NCI-H187 treated with DMSO at 0.1 percent for 48 hours (cell line): ENCODE measurements around the gene DPAGT1.
"Not testable (repeated sequence)": the region's sequence is repeated elsewhere in the genome, so short reads cannot be mapped to it uniquely, and the experiment has no call there.

Source experiments
- DNase-seq: peaks from one replicate; lab custom pipeline; 2025; lab: John Stamatoyannopoulos, UW

DPAGT1 gene

GRCh38 chr11:119115484-119116234 lies 14.0 kb upstream of the DPAGT1 start:
- no peak for DNase-seq

GRCh38 chr11:119114351-119114750 lies 12.7 kb upstream of the DPAGT1 start:
- DNase-seq = no peak

- DNase-seq = no peak
Observed at GRCh38 chr11:119113716-119114115, 12.1 kb upstream of the DPAGT1 start.

- no peak for DNase-seq
Observed at GRCh38 chr11:119112314-119113020, 10.8 kb upstream of the DPAGT1 start.

- DNase-seq = no peak
Observed at GRCh38 chr11:119111361-119111925, 9.8 kb upstream of the DPAGT1 start.

- DNase-seq = no peak
Observed at GRCh38 chr11:119110439-119110838, 8.8 kb upstream of the DPAGT1 start.

- no peak for DNase-seq
Observed at GRCh38 chr11:119109843-119110242, 8.2 kb upstream of the DPAGT1 start.

- no peak for DNase-seq
Observed at GRCh38 chr11:119108857-119109221, 7.2 kb upstream of the DPAGT1 start.

GRCh38 chr11:119108146-119108856 lies 6.6 kb upstream of the DPAGT1 start:
- DNase-seq = no peak

- DNase-seq = no peak
Observed at GRCh38 chr11:119107538-119108145, 6.0 kb upstream of the DPAGT1 start.

- DNase-seq = peak; percentile 43
Observed at GRCh38 chr11:119106564-119107537, 5.2 kb upstream of the DPAGT1 start, which contains the start of gene C2CD2L. Gene C2CD2L (plus strand): TSS chr11:119107344. CDS start chr11:119107742, 398 bp downstream.

- peak; percentile 63 for DNase-seq
Observed at GRCh38 chr11:119103793-119104192, 2.1 kb upstream of the DPAGT1 start.

GRCh38 chr11:119103161-119103664 lies 1.6 kb upstream of the DPAGT1 start:
- DNase-seq = not testable (repeated sequence)

GRCh38 chr11:119100994-119101758 lies 477 bp downstream of the DPAGT1 start:
- no peak for DNase-seq

- DNase-seq = no peak
Observed at GRCh38 chr11:119100246-119100970, 1.2 kb downstream of the DPAGT1 start.

GRCh38 chr11:119099711-119100110 lies 1.9 kb downstream of the DPAGT1 start:
- no peak for DNase-seq

GRCh38 chr11:119095066-119095880 lies 6.4 kb downstream of the DPAGT1 start:
- peak; percentile 96 for DNase-seq

- no peak for DNase-seq
Observed at GRCh38 chr11:119094816-119095065, 6.9 kb downstream of the DPAGT1 start.
